Inferior parietal cortex (tissue), 1 donor: Measurements from ENCODE around the gene KIAA1755.
A peak's percentile ranks its signal among the peaks of the same experiment; 100 is the strongest.

Source experiments
- DNase-seq: peaks from one replicate; pipeline ENCODE4 v3.0.0-alpha.2; 2016; ENCODE audit errors: extremely low spot score

KIAA1755 gene

GRCh38 chr20:38260378-38261053, at the start of gene KIAA1755:
TSS of gene KIAA1755 (minus strand) at chr20:38260735. CDS start at chr20:38260500, 235 bp downstream.
- no peak for DNase-seq

GRCh38 chr20:38308447-38308846, 47.9 kb upstream of the KIAA1755 start:
- DNase-seq = no peak

GRCh38 chr20:38308047-38308438, 47.5 kb upstream of the KIAA1755 start:
- DNase-seq = no peak

DNA sequence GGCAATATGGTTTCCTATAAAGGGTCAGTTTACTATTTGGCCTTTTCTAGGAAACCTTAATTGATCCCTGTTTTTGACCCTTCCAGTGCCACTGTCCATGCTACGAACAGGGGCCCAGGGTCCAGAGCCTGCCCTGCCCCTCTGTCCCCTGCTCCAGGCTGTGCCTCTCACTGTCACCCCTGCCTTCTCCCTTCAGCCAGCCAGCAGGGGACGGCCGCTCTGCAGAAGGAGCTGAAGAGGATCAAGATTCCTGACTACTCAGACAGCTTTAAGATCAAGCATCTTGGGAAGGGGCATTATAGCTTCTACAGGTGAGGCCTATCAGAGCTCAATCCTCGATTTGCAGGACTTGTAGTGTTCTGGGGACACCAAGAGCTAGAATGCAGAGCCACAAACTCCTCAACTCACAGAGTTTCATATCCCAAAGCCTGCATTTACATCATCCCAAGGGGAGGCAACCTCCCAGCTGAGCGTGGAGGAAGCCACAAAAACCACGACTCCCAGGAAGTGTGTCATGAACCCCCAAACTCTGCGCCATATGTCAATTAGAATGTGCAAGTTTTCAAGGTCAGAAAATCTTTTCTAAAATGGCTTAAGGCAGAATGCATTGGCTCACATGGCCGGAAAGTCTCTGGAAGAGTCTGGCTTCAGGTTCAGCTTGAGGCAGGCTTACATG, 47.0 kb upstream of the KIAA1755 start:
- no peak for DNase-seq

GRCh38 chr20:38306379-38306778, 45.8 kb upstream of the KIAA1755 start:
- no peak for DNase-seq

- DNase-seq = no peak
Measured at GRCh38 chr20:38305541-38305940, 45.0 kb upstream of the KIAA1755 start.

DNA sequence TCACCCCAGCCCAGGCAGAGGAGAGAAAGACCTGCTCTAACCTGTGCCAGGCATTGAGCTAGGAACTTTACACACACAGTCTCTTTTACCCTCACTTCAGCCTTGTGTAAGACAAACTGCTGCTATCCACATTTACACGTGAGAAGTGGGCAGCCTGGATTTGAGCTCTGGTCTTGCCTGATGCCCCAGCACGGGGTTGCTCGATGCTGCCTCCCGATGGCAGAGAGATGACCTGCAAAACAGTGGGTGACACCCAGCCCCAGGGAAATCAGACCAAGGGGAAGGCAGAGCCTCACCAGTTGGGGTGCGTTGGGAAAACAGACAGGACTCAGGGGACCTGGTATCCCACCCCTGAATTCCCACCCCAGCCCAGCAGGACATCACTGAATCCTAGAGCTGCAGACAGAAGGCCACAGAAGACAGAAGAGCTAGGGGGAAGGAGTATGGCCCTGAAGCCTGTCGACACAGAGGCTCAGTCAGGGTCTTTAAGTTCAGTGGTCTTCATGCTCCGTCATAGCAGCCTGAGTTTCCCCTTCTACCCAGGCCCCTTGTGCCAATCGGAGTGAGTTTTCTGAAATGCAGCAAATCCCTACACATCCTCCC, 44.4 kb upstream of the KIAA1755 start:
- DNase-seq = peak; percentile 15

DNA sequence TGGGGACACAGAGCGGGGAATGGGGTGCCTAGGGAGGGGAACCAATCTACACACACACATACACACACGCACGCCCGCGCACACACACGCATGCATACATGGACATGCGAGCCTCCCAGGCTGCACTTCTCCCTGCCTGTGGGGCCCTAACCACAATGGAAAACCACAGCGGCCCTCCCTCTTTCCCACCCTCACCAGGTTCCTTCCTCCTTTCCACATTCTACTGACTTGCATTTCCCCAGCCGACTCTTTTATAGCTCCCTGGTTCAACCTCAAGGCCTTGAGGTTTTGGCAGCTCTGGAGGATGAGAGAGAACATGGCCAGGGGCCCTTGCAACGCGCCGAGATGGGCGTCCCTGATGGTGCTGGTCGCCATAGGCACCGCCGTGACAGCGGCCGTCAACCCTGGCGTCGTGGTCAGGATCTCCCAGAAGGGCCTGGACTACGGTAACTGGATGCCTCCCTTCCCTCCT, 43.4 kb upstream of the KIAA1755 start, which contains the start of gene BPI:
BPI (plus strand) TSS at position 249 of the 472 bp plus-strand sequence; CDS start at position 317, 68 bp downstream.
- no peak for DNase-seq

- DNase-seq = no peak
Measured at GRCh38 chr20:38302786-38303185, 42.3 kb upstream of the KIAA1755 start.

- DNase-seq = no peak
Measured at GRCh38 chr20:38301309-38301708, 40.8 kb upstream of the KIAA1755 start.

- no peak for DNase-seq
Measured at GRCh38 chr20:38300438-38300837, 39.9 kb upstream of the KIAA1755 start.

GRCh38 chr20:38299963-38300362, 39.4 kb upstream of the KIAA1755 start:
- no peak for DNase-seq

- no peak for DNase-seq
Measured at GRCh38 chr20:38298768-38299288, 38.3 kb upstream of the KIAA1755 start.

DNA sequence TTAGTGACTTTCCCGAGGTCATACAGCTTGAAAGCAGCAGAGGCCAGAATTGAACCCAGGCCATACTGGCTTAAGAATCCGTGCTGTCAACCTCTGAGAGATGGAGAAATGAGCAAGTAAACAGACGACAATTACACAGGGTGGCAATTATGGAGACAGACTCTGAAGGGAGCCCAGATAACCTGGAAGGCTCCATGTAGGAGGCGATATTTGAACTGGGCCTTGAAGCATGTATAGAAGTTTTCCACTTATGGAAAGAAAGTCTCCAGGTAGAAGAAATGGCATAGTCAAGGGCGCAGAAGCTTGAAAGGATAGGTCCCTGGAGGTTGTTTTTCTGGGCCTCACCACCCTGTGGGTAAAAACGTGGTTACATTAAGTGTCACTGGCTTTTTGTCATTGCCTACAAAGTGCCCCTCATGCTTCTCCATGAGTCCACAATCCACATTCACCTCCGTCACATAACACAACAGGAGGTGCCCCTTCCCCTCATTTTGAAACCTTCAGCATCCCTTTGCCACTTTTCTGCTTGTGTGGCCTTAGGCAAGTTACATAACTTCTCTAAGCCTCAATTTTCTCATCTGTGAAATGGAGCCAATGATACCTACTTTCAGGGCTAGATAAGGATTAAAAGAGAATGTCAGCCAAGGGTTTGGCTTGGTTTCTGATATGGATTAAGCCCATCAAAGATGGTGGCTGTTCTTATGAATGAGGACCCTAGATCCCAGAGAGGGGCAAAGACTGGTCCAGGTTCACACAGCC, 37.6 kb upstream of the KIAA1755 start:
- no peak for DNase-seq

- DNase-seq = no peak
Measured at GRCh38 chr20:38296433-38296832, 35.9 kb upstream of the KIAA1755 start.

- DNase-seq = no peak
Measured at GRCh38 chr20:38295811-38296210, 35.3 kb upstream of the KIAA1755 start.

DNA sequence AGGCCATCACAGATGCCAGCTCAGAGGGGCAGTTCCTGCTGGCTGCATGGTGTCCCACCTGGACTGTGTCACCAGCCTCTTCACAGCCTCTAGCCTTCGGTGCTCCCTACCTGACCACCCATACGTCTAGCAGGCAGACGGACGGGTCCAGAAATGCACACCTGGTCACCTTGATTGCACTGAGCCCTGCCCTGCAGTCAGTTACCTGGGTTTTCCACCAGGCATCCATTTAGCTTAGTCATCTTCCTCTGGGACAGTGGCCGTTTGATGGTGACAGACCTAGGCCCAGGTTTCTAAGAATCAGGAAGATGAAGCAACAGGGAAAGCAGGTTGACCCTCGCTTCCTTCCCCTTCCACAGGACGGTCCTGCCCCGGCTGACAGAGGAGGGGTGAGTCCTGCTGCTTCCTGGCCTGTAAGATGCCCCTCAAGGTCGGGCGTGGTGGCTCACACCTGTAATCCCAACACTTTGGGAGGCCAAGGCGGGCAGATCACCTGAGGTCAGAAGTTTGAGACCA, 33.6 kb upstream of the KIAA1755 start:
- DNase-seq = no peak

DNA sequence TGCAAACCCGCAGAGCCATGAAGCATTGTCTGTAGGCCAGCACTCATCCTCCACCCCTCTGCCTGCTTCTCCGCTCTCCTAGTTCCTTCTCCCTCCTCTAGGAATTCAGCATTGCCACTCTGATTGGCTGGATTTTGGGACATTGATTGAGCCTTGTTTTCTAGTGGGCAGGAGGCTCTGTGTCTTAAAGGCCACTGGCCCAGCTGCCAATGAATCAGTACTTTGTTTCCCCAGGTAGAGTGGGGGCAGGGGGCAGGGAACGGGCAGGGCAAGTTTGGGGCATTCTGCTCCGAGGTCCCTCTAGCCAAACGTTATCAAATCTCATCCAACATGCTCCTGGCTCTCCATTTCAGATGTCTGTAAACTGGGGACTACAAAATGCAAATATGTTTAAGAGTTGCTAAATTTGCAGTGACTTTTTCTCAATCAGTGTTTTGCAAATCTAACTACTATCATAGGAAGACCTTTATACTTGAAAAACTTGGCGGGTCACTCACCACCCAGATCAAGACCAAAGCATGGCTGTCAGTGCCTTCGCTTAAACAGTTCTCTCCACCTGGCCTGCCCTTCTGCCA, 33.0 kb upstream of the KIAA1755 start:
- no peak for DNase-seq

GRCh38 chr20:38291966-38292365, 31.4 kb upstream of the KIAA1755 start:
- DNase-seq = no peak

DNA sequence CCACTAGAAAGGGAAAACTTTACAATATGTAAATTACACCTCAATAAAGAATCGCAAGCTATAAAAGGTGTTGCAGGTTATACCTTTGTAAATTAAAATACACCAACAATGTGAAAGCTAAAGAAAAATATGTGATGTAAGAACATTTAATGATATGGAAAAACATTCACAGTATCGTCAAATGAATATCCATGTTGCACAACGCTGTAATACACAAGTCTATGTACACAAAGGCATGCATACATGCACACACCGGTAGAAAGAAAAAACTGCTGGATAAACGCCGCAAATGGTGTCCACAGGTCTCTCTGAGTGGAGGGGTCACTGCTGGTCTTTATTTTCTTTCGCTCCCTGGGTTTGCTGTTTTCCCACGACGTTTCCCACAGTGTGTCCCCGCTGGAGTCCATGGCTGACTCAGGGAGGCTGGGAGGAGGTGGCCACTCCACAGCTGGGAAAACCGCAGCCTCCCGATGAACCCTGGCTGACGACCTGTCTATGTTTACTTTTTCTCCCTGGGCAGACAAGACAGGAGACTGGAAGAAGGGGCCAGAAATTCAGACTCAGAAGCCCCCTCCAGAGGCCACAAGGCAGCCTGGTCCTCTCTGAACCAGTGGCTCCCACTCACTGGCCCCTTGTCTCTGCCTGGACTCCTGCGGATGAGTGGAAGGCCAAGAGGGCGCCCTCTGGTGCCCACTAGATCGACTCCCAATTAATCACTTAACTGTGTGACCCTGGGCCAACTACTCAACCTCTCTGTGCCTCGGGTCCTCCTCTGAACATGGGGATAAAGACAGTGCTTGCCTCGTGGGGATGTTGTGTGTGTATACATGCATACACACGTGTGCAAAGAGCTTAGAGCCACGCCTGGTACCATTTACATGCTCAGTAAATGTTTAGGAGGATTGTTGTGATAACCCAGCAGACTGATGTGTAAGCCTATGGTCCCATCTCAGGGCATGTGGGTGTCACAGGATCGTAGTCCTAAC, 30.6 kb upstream of the KIAA1755 start:
- DNase-seq = no peak
